Measurements from ENCODE around the gene PTPRG. TPM values are rescaled to one million over a fixed set of nuclear protein-coding genes. Genes with fewer than 3 reads are reported as not detected.

The PTPRG gene
- total RNA-seq, 1 donor from 2014 or later = 0.22 TPM

DNA sequence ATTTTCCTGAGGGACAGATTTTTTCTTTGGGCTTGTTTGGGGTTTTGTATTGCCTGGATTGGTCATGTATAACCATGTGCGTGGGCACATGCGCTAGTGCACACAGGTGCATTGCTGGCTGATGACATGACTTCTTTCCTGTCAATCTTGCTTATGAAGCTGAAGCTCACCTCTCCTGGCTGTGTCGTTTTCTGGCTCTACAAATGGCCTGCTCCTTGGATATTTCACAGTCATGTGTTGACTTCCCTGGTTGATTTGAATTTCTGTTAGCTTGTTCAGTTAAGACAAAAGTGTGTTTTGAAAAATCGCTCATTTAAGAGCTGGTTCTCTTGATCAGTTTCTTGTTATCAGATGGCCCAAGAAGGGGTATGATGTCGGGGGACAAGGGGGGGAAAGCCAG, 11.5 kb downstream of the PTPRG start:
- DNase-seq (no peak), ATAC-seq (ENCODE audit: low read depth) (no peak)
- no peaks in the 10 kb centered on the region for H3K36me3 Mint-ChIP-seq (ENCODE audit: low read depth)
- TF ChIP-seq, protein P1, sequence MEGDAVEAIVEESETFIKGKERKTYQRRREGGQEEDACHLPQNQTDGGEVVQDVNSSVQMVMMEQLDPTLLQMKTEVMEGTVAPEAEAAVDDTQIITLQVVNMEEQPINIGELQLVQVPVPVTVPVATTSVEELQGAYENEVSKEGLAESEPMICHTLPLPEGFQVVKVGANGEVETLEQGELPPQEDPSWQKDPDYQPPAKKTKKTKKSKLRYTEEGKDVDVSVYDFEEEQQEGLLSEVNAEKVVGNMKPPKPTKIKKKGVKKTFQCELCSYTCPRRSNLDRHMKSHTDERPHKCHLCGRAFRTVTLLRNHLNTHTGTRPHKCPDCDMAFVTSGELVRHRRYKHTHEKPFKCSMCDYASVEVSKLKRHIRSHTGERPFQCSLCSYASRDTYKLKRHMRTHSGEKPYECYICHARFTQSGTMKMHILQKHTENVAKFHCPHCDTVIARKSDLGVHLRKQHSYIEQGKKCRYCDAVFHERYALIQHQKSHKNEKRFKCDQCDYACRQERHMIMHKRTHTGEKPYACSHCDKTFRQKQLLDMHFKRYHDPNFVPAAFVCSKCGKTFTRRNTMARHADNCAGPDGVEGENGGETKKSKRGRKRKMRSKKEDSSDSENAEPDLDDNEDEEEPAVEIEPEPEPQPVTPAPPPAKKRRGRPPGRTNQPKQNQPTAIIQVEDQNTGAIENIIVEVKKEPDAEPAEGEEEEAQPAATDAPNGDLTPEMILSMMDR (IDR thresholded peaks at IDR 0.05) = no peak
- no peaks in the 10 kb centered on the region for H3K4me1 Mint-ChIP-seq
- ChIA-PET CTCF (no interaction called here), POLR2A (no interaction called here)
- intact Hi-C loops (cut with micrococcal nuclease) = no loop called here
- H3K27ac Mint-ChIP-seq = no peak overlapping the region
- H3K9me3 Mint-ChIP-seq = no peaks in the 10 kb centered on the region
- H3K4me3 Mint-ChIP-seq = no peak overlapping the region
- no peaks in the 10 kb centered on the region for H3K27me3 Mint-ChIP-seq

DNA sequence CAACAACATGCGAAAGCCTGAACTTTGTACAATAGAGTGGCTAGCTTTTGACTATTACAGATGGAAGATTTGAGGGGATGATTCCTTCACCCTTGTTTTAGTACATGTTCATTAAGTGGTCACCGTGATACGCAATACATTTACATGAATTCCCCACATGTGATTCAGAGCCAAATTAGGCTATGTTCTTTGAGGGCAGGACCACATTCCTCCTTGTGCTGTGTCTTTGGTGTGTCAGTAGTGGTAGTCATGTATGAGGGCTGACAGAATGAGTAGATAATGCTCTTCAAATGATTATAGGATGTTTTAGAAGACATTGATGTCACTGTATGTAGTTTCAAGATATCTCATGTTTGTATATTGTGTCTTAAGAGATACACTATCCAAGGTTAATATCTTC, 12.1 kb downstream of the PTPRG start:
- DNase-seq (no peak), ATAC-seq (ENCODE audit: low read depth) (no peak)
- H3K27me3 Mint-ChIP-seq = no peaks in the 10 kb centered on the region
- ChIA-PET CTCF (no interaction called here), POLR2A (no interaction called here)
- no peak overlapping the region for H3K4me3 Mint-ChIP-seq
- H3K36me3 Mint-ChIP-seq (ENCODE audit: low read depth) = no peaks in the 10 kb centered on the region
- TF ChIP-seq, protein P1 (IDR thresholded peaks at IDR 0.05) = no peak
- intact Hi-C loops (cut with micrococcal nuclease) = no loop called here
- H3K9me3 Mint-ChIP-seq = no peaks in the 10 kb centered on the region
- no peaks in the 10 kb centered on the region for H3K4me1 Mint-ChIP-seq
- no peak overlapping the region for H3K27ac Mint-ChIP-seq

DNA sequence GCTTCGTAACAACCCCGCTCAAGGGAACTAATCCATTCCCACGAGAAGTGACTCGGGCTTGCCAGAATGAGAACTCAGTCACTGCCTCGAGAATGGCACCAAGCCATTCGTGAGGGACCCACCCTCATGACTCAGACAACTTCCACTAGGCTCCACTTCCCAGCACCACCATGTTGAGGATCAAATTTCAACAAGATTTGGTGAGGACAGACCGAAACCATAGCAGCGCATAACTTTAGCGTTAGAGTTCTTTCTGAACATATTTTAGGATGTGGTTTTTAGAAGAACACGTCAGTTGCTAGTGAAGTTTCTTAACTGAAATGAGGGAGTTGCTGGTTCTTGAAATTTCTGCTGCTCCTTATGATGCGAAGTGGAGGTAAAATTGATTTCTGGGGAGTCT, 13.5 kb downstream of the PTPRG start:
- ATAC-seq (ENCODE audit: low read depth) (no peak), DNase-seq (no peak)
- no peaks in the 10 kb centered on the region for H3K36me3 Mint-ChIP-seq (ENCODE audit: low read depth)
- H3K9me3 Mint-ChIP-seq = no peaks in the 10 kb centered on the region
- POLR2A ChIA-PET = no interaction called here
- no peaks in the 10 kb centered on the region for H3K4me1 Mint-ChIP-seq
- no peaks in the 10 kb centered on the region for H3K27me3 Mint-ChIP-seq
- CTCF ChIA-PET = no interaction called here
- H3K4me3 Mint-ChIP-seq = no peak overlapping the region
- TF ChIP-seq, protein P1 (IDR thresholded peaks at IDR 0.05) = no peak
- intact Hi-C loops (cut with micrococcal nuclease) = no loop called here
- H3K27ac Mint-ChIP-seq = no peak overlapping the region

- no peak for DNase-seq
- no peaks in the 10 kb centered on the region for H3K27me3 Mint-ChIP-seq
- intact Hi-C loops (cut with micrococcal nuclease) = no loop called here
- H3K9me3 Mint-ChIP-seq = no peaks in the 10 kb centered on the region
- ChIA-PET POLR2A (no interaction called here), CTCF (no interaction called here)
- TF ChIP-seq, protein P1 (IDR thresholded peaks at IDR 0.05) = no peak
- no peak overlapping the region for H3K27ac Mint-ChIP-seq
- ATAC-seq (ENCODE audit: low read depth) = no peak
- H3K36me3 Mint-ChIP-seq (ENCODE audit: low read depth) = no peaks in the 10 kb centered on the region
- H3K4me1 Mint-ChIP-seq = no peaks in the 10 kb centered on the region
- H3K4me3 Mint-ChIP-seq = no peak overlapping the region
These were observed 14.5 kb downstream of the PTPRG start for GRCh38 chr3:61575893-61576292.

DNA sequence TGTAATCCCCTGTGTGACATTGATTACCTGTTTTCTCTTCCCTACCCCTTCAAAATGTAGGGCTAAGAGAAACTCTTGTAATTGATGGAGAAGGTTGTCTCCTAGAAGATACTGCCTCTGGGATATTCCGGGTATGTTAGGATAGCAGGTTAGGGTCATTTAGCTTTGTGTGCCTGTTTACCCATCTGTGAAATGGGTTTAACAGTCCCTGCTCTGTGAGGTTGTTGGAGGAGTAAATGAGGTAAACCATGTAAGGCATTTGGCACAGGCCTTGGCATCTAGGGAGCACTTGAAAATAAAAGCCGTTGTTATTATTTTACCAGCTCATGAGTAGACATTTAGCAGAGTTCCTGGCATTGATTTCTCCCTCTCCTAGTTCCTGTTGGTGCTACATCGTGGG, 16.4 kb downstream of the PTPRG start:
- ATAC-seq (ENCODE audit: low read depth) = no peak
- no peak overlapping the region for H3K27ac Mint-ChIP-seq
- TF ChIP-seq, protein P1 (IDR thresholded peaks at IDR 0.05) = no peak
- CTCF ChIA-PET = no interaction called here
- no peaks in the 10 kb centered on the region for H3K4me1 Mint-ChIP-seq
- no peak for DNase-seq
- H3K4me3 Mint-ChIP-seq = no peak overlapping the region
- no peaks in the 10 kb centered on the region for H3K9me3 Mint-ChIP-seq
- POLR2A ChIA-PET = no interaction called here
- H3K27me3 Mint-ChIP-seq = no peaks in the 10 kb centered on the region
- intact Hi-C loops (cut with micrococcal nuclease) = no loop called here
- H3K36me3 Mint-ChIP-seq (ENCODE audit: low read depth) = no peaks in the 10 kb centered on the region

All from activated B cell treated with CpG ODN at 0.5 μM for 24 hours (primary cell).